Measurements from ENCODE around the gene IL21.

DNA sequence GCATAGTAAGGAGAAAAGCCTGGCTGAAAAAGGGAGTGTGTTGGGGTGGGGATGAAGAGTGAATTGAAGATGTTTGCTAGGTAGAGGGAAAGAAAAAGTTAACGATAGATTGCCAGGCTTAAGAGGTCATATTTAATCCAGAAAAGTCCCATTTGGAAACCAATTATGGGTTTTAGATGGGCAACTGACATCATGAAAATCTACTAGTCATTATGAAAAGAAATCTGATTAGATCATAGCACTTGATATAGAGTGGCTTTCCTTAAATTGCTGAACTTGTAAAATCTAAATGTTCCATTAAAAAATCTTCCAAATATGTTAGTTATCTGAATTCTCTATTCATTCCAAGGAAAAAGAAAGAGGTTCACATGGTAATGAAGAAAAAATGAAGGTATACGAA, 37.5 kb upstream of the IL21 start:
- TF ChIP-seq POLR2A (IDR thresholded peaks at IDR 0.05) = no peak
- TF ChIP-seq, protein P1, sequence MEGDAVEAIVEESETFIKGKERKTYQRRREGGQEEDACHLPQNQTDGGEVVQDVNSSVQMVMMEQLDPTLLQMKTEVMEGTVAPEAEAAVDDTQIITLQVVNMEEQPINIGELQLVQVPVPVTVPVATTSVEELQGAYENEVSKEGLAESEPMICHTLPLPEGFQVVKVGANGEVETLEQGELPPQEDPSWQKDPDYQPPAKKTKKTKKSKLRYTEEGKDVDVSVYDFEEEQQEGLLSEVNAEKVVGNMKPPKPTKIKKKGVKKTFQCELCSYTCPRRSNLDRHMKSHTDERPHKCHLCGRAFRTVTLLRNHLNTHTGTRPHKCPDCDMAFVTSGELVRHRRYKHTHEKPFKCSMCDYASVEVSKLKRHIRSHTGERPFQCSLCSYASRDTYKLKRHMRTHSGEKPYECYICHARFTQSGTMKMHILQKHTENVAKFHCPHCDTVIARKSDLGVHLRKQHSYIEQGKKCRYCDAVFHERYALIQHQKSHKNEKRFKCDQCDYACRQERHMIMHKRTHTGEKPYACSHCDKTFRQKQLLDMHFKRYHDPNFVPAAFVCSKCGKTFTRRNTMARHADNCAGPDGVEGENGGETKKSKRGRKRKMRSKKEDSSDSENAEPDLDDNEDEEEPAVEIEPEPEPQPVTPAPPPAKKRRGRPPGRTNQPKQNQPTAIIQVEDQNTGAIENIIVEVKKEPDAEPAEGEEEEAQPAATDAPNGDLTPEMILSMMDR (IDR thresholded peaks at IDR 0.05) = no peak
